Panc1 (cell line): ENCODE data around the gene RFTN1. TPM values are rescaled to one million over a fixed set of nuclear protein-coding genes. Genes with fewer than 3 reads are reported as not detected.

Source experiments
- ATAC-seq: fragments of 200-7000 bp; cut with Tn5 transposase; 2 replicates; pipeline ENCODE4 v1.9.1; 2020; ENCODE audit warnings: mild to moderate bottlenecking, moderate library complexity
- BruUV-seq: library from RNA; stranded (reverse); fragments of 400-500 nt; replicated peaks from 2 replicates; lab custom pipeline; 2021; lab: Mats Ljungman, UMichigan
- CTCF ChIA-PET: fragments of 300-600 bp; sonication (Branson Sonifier 250); formaldehyde crosslinking; loops from one replicate; lab custom pipeline; 2022; ENCODE audit warnings: antibody characterized with exemption; lab: Charles Lee
- POLR2A ChIA-PET: fragments of 300-600 bp; sonication (Branson Sonifier 250); formaldehyde crosslinking; loops from one replicate; lab custom pipeline; 2022; ENCODE audit warnings: antibody characterized with exemption; lab: Charles Lee
- DNase-seq: peaks from one replicate; pipeline ENCODE4 v3.0.0-alpha.2; 2010; ENCODE audit warnings: low read depth, low spot score
- H3K27ac ChIP-seq: 2 replicates; pipeline ENCODE4 v1.5.1; 2011; ENCODE audit warnings: mild to moderate bottlenecking, low read length, inconsistent platforms
- H3K27me3 ChIP-seq: fragments of 200-500 bp; sonication (Bioruptor generic); 2 replicates; pipeline ENCODE4 v1.6.0; 2014; ENCODE audit warnings: low read length, inconsistent platforms; ENCODE audit not compliant: control insufficient read depth, insufficient read depth
- H3K36me3 ChIP-seq: fragments of 200-500 bp; sonication (Bioruptor generic); 2 replicates; pipeline ENCODE4 v1.5.1; 2014; ENCODE audit warnings: inconsistent platforms, mild to moderate bottlenecking, low read length, moderate library complexity; ENCODE audit not compliant: control insufficient read depth, insufficient read depth
- H3K4me1 ChIP-seq: 2 replicates; pipeline ENCODE4 v1.5.1; 2011; ENCODE audit warnings: inconsistent platforms, mild to moderate bottlenecking, low read length, moderate library complexity; ENCODE audit not compliant: control insufficient read depth, insufficient read depth
- H3K4me3 ChIP-seq, 2 experiments: 2 replicates each; pipeline ENCODE4 v1.5.1; 2011 to 2012; ENCODE audit warnings: low read depth in 2 of 2, low read length in 2 of 2, mild to moderate bottlenecking in 2 of 2, inconsistent platforms in 1 of 2, moderate library complexity in 1 of 2
- H3K9me3 ChIP-seq: fragments of 200-500 bp; sonication (Bioruptor generic); 2 replicates; pipeline ENCODE4 v1.5.1; 2014; ENCODE audit warnings: low read depth, mild to moderate bottlenecking, inconsistent platforms, low read length, moderate library complexity; ENCODE audit not compliant: control insufficient read depth, insufficient read depth
- CTCF ChIP-seq: fragments of 450-650 bp; IDR thresholded peaks from 2 replicates; pipeline ENCODE4 v1.5.1; 2017; ENCODE audit warnings: mild to moderate bottlenecking
- POLR2AphosphoS5 ChIP-seq: IDR thresholded peaks from 2 replicates; pipeline ENCODE4 v1.6.1; 2012; ENCODE audit warnings: mild to moderate bottlenecking, low read depth, low read length, moderate library complexity
- REST ChIP-seq, 2 experiments: IDR thresholded peaks; 2 replicates each; pipeline ENCODE4 v1.6.1; 2011 to 2012; ENCODE audit warnings: low read depth in 2 of 2, control low read depth in 1 of 2, low read length in 1 of 2, mild to moderate bottlenecking in 1 of 2, moderate library complexity in 1 of 2; ENCODE audit not compliant: insufficient read depth in 1 of 2
- SIN3A ChIP-seq: IDR thresholded peaks from 2 replicates; pipeline ENCODE4 v1.6.1; 2012; ENCODE audit warnings: low read depth, mild to moderate bottlenecking, low read length, moderate library complexity, borderline replicate concordance; ENCODE audit not compliant: insufficient read depth
- TCF7L2 ChIP-seq: IDR thresholded peaks from 2 replicates; pipeline ENCODE4 v1.6.1; 2011; ENCODE audit warnings: mild to moderate bottlenecking, low read depth, low read length, inconsistent platforms
- in situ Hi-C: cut with HindIII; loops from 2 replicates; pipeline ENCODE4 v1.10.0; 2016; ENCODE audit warnings: low sequenced_read_pairs, low pct_unique_long_range_greater_than_20kb
- intact Hi-C: fragments of 100-400 bp; cut with micrococcal nuclease; formaldehyde crosslinking; loops from one replicate; pipeline ENCODE4 v1.10.0; 2022; ENCODE audit not compliant: unreplicated experiment
- total RNA-seq: library from RNA; stranded (reverse); gene quantifications from one replicate; pipeline ENCODE4 v1.2.1, GENCODE V29; 2021; ENCODE audit not compliant: unreplicated experiment

The RFTN1 gene
- total RNA-seq, 1 experiment from 2014 or later: 0.90 TPM

- BruUV-seq: no TSS peak
- intact Hi-C loops: no loop called here
- in situ Hi-C loops: no loop called here
- no peaks in the 10 kb centered on the region for H3K9me3 ChIP-seq
- no peak overlapping the region for H3K27ac ChIP-seq
- CTCF ChIA-PET: no interaction called here
- no peaks in the 10 kb centered on the region for H3K36me3 ChIP-seq
- H3K4me3 ChIP-seq: no peak overlapping the region
- 0 out of 2 replicates have a peak, but pooled peaks cover 3% of the 10 kb centered on the region for H3K4me1 ChIP-seq
- ATAC-seq (no peak), DNase-seq (no peak)
- POLR2A ChIA-PET: no interaction called here
- no peaks in the 10 kb centered on the region for H3K27me3 ChIP-seq
- no peak for TF ChIP-seq TCF7L2
- no peak for TF ChIP-seq REST (IDR thresholded peaks at IDR 0.05; ENCODE audit: insufficient read depth in 1 of 2, low read depth in 2 of 2, low read length in 1 of 2)
- no peak for TF ChIP-seq SIN3A
- no peak for TF ChIP-seq POLR2AphosphoS5
- TF ChIP-seq CTCF: no peak
Measured at GRCh38 chr3:16395212-16395611, 118.3 kb downstream of the RFTN1 start.

GRCh38 chr3:16394639-16395038 is 118.9 kb downstream of the RFTN1 start:
- in situ Hi-C loops: no loop called here
- ATAC-seq: no peak
- CTCF ChIA-PET: no interaction called here

More at GRCh38 chr3:16394639-16395038, 118.9 kb downstream of the RFTN1 start:
- no peak for TF ChIP-seq CTCF
- TF ChIP-seq REST (IDR thresholded peaks at IDR 0.05; ENCODE audit: insufficient read depth in 1 of 2, low read depth in 2 of 2, low read length in 1 of 2): no peak
- no peak for TF ChIP-seq TCF7L2
- TF ChIP-seq SIN3A: no peak
- no peak for TF ChIP-seq POLR2AphosphoS5
- H3K9me3 ChIP-seq: no peaks in the 10 kb centered on the region
- DNase-seq: no peak
- no peaks in the 10 kb centered on the region for H3K27me3 ChIP-seq
- no peak overlapping the region for H3K4me3 ChIP-seq
- intact Hi-C loops: no loop called here
- BruUV-seq: no TSS peak
- no peak overlapping the region for H3K27ac ChIP-seq
- H3K36me3 ChIP-seq: no peaks in the 10 kb centered on the region
- 0 out of 2 replicates have a peak, but pooled peaks cover 3% of the 10 kb centered on the region for H3K4me1 ChIP-seq
- POLR2A ChIA-PET: no interaction called here
